HG02840 (cell line): ENCODE measurements around the gene PREX1.

Experiments
- ATAC-seq: cut with Tn5 transposase; IDR thresholded peaks from one replicate; pipeline ENCODE4 v1.9.1; 2021; ENCODE audit warnings: mild to moderate bottlenecking, moderate library complexity, moderate number of reproducible peaks; ENCODE audit not compliant: unreplicated experiment, low FRiP score

PREX1 gene

GRCh38 chr20:48574383-48574782 lies 253.4 kb downstream of the PREX1 start:
- no peak for ATAC-seq
